GM21360 (cell line): Measurements from ENCODE around the gene DMBX1.

ENCODE experiments used
- ATAC-seq: cut with Tn5 transposase; IDR thresholded peaks from one replicate; pipeline ENCODE4 v1.9.1; 2021; ENCODE audit warnings: mild to moderate bottlenecking, moderate library complexity; ENCODE audit not compliant: unreplicated experiment

DMBX1 gene

DNA sequence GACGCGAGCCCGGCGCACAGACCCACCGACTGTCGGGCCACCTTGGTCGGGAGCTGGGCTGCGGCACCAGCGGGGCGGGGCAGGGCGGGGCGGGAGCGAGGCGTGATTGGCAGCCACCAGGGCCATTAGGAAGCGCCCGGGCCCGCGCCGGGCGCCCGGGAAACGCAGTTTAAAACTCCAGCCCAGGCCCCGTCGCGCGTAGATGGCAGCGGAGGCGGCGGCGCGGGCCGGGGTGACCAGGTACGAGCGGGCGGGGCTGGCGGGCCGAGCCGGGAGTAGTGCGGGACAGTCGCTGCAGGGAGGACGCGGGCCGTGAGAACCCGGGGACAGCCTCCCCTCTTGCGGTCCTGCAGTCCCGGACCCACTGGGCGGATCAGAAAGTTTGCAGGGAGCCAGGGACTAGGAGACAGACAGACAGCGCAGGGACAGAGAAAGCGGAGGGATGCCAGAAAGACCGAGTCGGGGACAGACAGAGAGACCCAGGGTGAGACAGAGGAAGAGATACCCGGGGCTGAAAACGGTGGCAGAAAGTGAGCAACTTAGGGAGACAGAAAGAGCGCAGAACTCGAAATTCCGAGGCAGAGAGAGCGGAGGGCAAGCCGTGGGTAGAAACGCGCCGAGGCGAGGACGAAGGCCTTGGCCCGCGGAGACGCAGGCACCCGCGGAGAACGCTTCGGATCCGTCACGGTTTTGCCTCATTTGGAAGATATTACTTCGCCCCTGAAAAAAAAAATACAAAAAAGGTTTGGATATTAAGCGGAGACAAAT, at the start of gene DMBX1:
DMBX1 (plus strand) TSS at position 199 of the 768 bp plus-strand sequence. CDS start 17,175 bp downstream, outside the sequence.
- ATAC-seq = no peak

DNA sequence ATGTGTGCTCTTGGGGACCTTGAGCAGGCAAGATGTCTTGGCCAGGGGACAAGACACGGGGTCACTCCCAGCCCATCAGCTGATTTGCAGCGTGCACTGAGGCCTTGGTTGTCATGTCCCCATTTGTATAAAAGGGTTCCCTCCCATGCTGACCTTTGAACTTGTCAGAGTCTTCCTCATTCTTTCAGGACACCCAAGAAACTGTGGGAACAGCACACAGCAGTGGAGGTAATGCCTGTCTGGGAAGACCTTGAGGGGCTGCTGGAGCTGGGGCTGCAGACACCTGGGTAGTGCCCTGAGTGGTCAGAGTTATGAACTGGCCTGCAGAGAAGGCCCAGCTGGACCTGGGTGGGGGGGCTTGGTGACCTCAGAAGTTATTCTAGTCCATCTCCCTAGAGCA, 49.2 kb upstream of the DMBX1 start:
- ATAC-seq = no peak

DNA sequence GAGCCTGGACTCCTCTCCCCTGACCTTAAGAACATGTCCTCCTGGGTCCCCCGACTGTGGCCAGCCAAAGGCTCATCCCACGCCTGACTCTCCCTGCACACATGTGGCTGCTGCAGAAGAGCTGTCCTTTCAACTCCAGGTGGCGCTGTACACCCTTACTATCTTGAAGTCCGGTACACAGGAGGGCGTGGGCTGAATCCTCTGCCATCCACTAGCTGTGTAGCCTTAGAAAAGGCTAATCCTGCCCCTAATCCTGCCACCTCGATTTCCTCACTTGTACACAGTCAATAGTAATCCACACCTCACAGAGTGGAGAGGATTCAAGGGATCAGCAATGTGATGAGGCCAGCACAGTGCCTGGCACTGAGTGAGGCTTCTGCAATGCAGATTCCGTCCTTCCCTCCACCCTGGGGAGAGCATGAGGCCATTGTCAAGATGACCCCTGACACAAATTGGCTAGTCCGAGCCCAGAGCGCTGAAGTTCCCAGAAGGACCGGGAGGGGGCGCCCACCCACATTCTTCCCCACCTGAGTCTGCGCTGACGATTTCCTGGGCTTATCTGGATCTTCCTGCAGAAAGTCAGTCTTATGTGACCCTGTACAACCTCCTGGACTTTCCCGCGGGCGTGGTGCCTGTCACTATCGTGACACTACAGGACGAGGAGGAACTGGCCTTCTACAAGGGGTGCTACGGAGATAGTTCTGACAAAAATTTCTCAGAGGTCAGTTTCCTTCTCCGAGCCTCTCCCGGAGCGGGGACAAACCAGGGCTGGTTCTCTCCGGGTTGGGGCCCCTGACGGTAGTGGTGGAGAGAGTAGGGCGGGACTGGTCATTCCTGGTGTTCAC, 47.1 kb upstream of the DMBX1 start:
- peak; percentile 58 for ATAC-seq

DNA sequence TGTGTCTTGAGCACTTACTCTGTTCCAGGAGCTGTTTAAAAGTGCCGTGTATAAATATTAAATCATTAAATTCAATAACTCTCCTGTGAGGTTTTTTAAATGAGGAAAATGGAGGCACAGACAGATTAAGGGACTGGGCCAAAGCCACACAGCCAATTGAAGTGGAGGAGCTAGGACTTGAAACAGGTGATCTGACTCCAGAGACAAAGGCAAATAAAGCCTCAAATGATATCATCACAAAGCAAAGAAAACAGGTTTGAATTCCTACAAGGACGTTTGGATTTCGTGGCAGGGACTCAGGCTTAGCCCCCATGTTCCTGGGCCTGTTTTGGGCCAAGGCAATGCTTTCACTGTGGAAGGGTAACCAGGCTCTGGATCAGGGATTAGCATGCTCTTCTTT, 45.2 kb upstream of the DMBX1 start:
- no peak for ATAC-seq

DNA sequence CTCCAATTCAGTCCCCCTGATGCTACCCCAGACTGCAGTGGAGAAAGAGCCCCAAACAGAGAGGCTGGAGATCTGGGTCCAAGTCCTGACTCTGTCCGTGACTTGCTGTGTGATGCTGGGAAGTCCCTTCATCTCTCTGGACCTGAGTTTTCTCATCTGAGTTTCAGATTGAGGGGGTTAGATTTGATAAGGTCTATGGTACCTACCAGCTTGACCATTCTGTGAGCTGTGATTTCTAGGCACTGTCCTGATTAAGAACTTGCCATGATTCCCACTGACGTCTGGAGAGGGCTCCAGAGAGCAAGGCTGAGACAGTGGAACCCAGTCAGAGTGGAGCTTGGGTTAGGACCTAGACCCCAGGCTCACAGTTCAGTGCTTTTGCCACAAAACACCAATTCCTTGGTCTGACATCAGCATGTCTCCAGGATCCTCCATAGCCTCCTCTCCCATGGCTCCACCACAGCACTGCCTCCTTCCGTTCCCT, 43.8 kb upstream of the DMBX1 start:
- no peak for ATAC-seq

DNA sequence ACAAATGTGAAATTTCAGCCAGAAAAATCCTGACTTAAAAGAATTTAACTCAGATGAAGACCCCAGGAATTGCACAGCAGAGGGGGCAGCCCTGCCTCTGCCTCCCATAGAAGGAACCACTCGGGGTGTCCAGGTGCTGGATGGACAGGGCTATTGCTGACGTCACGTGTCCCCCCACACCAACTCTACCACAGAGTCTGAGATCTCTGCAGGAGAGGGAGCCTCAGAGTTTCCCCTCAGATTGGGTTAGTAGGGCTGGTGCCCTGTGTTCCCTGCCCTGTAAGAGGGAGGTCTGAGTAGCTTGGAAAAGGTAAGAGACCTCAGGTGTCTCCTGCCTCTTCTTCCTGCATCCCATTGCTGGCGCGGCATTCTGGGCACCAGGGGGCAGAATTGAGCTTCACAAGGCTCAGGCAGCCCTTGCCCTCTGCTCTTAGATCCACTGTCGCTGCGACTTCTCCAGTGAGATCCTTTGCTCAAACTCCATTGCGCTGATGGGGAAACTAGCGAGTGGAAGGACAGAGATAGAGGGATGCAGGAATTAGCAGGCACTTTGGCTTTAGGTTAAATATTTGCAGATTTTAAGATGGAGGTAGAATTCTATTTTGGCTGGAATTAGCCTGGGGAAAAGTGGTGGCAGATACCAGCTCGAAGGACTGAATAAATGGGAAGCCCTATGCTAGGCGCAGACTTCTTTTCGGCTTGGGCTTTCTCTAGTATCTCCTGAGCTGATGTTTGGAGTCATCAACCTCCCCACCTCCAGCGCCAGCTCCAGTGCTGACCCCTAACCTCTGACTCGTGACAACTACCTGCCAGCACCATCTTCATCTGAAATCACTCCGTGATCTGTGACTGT, 42.8 kb upstream of the DMBX1 start:
- ATAC-seq = no peak

DNA sequence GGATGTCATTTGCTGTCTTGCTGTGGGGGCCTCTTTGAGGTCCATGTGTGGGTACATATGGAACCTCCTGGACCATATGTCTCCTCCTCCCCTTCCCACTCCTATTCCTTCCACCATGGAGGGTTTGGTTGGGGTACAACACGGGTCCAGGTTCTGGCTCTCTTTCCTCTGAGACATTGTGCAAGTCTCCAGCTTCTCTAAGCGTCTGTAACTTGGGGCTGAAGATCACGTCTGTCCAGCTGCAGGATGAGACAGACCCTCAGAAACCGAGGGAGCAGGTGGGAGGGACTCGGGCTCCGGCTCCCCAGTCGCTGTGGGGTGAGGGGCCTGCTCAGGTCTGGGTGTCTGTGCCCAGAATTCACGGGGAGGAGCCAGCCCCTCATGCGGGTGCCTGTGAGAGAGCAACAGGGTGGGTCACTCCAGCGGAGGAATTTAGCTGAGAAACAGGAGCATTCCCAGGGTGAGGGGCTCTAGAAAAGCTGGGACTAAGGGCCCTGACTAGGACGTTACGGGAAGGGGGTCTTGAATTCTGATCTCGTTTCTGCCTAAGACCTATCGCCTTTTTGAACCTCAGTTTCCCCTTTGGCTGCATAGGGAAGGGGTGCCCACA, 42.0 kb upstream of the DMBX1 start:
- ATAC-seq = no peak

DNA sequence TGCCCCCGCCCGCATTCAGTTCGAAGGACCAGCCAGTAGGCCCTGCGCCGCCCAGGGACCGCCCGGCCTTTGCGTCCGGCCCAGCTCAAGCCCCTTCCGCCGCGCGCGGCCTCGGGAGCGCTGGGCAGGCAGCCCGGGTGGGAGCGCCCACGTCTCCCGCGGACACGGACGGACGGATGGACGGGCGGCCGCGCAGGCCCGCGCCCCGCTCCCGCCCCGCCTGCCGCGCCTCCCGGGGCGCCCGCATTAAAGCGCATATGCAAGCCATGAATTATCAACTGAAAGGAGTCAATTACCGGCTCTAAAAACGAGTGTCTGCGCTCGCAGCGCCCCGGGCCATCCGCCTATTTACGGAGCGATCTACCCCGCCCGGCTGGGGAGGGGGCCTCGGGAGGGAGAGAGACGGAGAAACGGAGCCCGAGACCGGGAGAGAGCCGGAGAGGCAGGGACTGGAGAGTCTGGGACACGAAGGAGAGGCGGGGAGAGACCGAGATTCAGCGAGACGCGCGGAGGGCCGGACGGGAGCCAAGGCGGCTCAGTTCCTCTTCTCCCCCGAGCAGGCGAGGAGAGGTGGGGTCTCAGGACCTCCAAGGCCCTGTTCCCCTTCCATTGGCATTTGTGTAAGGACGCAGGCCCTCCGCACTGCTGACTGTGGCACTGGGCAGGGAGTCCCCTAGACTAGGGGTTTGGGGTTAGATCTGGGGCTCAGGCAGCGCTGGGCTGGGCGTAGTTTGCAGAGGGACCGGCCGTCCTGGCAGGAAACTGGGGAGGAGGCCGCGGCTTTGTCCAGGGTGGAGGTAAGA, 41.3 kb upstream of the DMBX1 start:
- ATAC-seq = no peak

DNA sequence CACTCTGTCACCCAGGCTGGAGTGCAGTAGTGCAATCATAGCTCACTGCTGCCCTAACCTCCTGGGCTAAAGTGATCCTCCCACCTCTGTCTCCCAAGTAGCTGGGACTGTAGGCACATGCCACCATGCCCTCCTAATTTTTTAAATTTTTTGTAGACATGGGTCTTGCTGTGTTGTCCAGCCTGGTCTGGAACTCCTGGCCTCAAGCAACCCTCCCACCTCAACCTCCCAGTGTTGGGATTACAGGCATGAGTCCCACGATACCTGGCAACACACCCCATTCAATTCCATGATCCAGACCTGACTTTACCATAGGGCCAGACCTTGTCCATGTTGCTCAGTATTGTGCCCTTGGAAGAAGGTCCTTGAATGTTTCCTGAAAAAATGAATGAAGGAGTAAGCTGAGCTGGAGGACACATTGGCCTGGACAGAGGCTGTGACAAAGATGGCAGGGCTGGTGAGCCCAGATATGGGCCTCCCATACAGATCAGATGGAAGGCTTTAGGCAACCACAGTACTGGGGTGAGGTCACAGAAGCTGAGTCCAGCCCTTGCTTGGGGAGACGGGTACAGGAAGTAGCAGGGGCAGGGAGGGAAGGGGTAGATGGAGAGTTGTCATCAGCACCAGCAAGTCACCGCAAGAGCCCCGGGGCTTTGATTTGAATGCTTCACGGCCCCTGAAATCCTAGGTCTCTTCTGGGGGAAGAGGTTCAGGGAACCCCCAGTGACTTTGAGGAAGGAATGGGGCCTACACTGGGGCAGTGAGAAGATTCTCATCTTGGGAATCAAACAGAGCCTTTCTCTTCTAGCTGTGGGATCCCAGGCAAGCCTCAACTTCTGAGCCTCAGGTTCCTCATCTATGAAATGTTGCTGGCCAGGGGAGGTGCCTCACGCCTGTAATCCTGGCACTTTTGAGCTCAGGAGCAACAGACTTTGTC, 40.1 kb upstream of the DMBX1 start:
- no peak for ATAC-seq

DNA sequence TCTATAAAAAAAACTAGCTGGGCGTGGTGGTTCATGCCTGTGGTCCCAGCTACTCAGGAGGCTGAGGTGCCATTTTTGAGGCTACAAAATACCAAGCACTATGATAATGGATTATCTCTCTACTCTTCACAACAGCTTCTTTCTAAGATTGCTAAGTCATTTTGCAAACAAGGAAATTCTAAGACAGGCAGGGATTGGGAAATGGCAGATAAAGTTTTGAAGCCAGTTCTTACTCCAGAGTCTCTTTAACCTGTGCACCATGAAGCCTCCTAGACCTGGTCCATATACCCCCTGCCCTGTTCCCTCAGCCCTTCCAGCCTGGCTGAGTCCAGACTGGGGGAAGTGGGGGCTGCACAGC, 39.5 kb upstream of the DMBX1 start:
- no peak for ATAC-seq

DNA sequence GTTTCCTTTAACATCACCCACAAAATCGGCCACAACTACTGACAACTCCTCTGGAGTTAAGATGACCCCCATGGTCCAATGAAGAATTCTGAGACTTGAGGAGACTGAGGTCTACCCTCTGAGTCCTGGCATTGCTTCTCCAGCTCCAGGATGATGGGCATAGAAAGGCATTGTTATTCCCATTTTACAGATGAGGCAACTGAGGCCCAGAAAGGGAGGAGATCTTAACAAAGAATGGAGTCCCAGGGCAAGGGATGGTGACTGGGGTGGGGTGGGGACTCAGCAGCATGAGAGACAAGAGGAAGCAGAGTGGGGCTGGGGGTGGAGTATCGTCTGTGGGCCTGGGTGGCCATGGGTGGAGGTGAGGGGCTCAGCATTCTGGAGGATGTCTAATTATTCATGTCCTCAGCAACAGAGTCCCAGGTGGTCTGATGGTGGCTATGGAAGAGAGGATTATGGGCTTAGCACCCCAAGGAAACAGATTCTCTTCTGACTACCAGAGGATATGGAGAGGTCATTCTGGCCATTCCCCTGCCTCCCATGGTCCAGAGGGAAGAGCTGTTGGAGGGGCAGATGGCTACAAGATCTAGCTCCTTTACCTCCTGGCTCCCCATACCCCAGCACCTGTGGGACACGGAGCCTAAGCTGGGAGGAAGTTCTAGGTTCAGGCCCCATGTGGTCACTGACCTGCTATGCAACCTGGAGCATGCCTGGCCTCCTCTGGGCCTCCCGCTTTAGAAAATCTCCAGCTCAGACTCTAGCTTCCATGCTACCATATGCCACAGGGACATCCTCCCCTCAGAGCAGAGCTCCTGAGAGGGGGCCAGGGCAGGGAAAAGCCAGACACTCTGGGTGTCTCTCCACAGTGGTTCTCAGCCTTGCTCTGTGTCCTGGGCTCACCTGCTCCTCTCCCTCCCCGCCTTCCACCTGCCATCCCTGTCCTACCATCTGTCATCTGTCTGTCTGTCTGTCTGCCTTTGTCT, 37.4 kb upstream of the DMBX1 start:
- ATAC-seq = no peak

DNA sequence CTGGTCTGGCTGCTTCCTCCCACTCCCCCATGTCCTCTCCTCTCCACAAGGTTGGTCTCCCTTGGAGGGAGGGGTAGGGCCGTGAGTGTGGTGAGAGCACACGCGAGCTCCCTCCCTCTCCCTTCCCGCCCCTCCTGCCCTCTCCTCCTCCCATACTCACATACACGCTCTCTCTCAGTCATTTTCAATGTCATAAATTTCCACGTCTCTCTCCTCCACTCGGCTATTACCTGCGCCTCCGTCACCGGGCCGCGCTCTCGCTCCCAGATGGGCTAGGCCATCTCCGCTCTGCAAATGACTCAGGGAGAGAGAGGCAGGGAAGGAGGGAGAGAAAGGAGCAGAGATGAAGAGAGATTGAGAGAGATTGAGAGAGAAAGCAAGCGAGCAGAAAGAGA, 36.7 kb upstream of the DMBX1 start:
- ATAC-seq = no peak

DNA sequence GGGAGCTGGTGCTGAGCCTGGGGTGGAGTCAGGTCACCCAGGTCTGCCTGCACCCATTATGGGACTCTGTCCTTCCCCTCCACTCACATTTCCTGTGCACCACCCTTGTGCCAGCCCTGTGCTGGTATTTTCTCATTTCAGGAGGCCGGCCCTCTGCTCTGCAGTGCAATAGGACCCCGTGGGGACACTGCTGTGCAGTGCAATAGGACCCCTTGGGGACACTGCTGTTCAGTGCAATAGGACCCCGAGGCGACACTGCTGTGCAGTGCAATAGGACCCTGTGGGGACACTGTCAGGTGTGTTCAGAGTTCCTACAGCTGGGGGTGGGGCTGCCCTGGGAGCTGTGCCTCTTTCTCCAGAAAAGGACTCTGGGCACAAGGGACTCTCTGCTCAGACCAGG, 36.2 kb upstream of the DMBX1 start:
- no peak for ATAC-seq

DNA sequence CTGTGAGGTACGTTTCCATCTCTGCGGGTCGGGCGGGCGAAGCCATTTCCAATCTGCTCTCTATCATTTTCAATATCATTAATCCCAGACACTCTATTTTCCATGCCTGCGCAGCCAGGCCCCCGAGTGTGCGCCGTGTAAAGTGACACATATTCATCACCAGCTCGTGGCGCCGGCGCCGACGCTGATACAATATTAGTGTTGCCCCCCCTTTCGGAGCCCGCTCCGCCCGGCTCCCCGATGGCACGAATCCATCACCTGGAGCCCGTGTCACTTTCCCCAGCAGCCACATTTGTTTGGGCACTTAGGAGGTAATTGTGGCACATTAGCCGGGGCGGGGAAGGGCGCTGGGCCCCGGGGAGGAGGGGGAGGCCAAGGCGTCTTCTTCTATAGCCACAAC, 33.7 kb upstream of the DMBX1 start:
- ATAC-seq = no peak

DNA sequence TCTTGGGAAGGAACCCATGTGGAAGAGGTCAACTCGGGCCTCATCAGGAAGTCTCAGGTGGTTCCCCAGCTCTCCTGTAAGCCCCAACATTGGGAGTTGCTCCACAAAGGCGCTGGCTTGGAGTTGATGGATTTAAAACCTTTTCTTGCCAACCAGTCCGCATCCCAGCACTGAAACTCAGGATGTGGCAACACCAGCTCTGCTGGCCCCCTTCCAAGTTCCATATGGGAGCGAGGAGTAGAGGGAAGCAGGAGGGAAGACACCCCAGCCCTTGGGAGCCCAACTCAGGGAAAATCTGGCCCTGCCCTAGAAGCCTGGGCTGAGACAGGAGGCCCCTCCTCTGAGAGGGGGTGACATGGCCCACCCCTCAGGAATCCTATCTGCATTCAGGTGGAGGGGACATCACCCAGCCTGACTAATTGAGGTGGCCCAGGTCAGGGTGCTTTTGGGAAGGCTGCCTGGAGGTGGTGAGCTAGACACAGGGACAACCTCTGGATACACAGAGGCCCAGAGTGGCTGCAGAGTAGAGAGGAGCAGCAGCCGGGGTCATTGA, 33.1 kb upstream of the DMBX1 start:
- no peak for ATAC-seq

DNA sequence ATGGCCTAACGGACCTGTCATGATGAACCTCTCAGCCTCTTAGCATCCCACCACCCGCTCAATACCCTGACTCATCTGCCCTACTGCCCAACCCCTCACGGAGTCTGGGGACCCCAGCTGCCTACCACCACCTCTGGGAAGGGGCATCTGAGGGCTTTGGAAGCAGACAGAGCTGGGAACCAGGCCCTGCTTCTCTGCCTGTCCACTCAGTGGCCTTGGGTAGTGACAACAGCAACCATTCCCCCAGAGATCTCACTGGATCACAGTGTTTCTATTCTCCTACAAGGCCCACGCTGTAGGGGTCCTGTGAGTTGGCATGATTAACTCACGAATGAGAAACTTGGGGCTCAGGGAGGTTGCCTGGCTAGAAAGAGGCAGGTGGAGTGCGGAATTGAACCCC, 32.5 kb upstream of the DMBX1 start:
- no peak for ATAC-seq

DNA sequence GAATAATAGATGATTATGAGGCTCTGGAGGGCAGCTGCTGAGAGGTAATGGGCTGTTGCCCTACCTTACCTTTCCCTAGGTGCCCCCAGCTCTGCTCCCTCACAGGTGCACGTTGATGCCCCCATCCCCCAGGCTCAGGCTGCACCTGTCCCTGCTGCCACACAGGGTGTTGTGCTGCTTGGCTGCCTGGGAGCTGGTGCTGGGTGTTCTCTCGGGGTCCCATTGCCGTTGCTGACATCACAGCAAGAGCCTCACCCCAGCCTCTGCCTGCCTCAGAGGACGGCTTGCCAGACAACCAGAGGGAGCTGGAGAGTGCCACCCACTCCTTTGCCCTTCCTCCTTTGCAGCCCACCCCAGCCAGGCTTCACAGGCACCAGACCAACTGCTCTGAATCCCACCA, 31.4 kb upstream of the DMBX1 start:
- ATAC-seq = no peak
